NCI-H82 treated with DMSO at 0.1 percent for 48 hours (cell line): ENCODE measurements around the gene KLF16.

Experiments
- DNase-seq: peaks from one replicate; lab custom pipeline; 2025; ENCODE audit not compliant: unreplicated experiment; lab: John Stamatoyannopoulos, UW

The KLF16 gene

GRCh38 chr19:1809678-1810077, 53.7 kb downstream of the KLF16 start:
- DNase-seq, result no peak

GRCh38 chr19:1808395-1808731, 55.0 kb downstream of the KLF16 start:
- no peak for DNase-seq

GRCh38 chr19:1807695-1808394, 55.5 kb downstream of the KLF16 start:
- no peak for DNase-seq

- DNase-seq, result no peak
Observed at GRCh38 chr19:1807030-1807694, 56.2 kb downstream of the KLF16 start.

- DNase-seq, result no peak
Observed at GRCh38 chr19:1806184-1807029, 57.0 kb downstream of the KLF16 start.

- DNase-seq, result no peak
Observed at GRCh38 chr19:1805401-1806183, 57.8 kb downstream of the KLF16 start.

- no peak for DNase-seq
Observed at GRCh38 chr19:1804858-1805257, 58.5 kb downstream of the KLF16 start.
